BE2C (cell line): ENCODE data around the gene ACBD6.

ENCODE experiments used
- DNase-seq: peaks from one replicate; pipeline ENCODE4 v3.0.0-alpha.2; 2020
- H3K27me3 ChIP-seq: fragments of 250-450 bp; sonication (Bioruptor Pico); 2 replicates; pipeline ENCODE4 v1.5.1; 2020; ENCODE audit warnings: mild to moderate bottlenecking
- H3K36me3 ChIP-seq: fragments of 250-450 bp; sonication (Bioruptor Pico); 2 replicates; pipeline ENCODE4 v1.5.1; 2020; ENCODE audit warnings: mild to moderate bottlenecking
- H3K4me1 ChIP-seq: fragments of 250-450 bp; sonication (Bioruptor Pico); 2 replicates; pipeline ENCODE4 v1.5.1; 2020
- H3K4me3 ChIP-seq: 2 replicates; pipeline ENCODE4 v1.5.1; 2011; ENCODE audit warnings: low read depth, low read length
- H3K9me3 ChIP-seq: fragments of 250-450 bp; sonication (Bioruptor Pico); 2 replicates; pipeline ENCODE4 v1.5.1; 2020
- CTCF ChIP-seq: IDR thresholded peaks from 2 replicates; pipeline ENCODE4 v1.5.1; 2012; ENCODE audit warnings: mild to moderate bottlenecking, low read depth, low read length

Gene ACBD6

GRCh38 chr1:180290265-180291001 is 211.9 kb downstream of the ACBD6 start:
- TF ChIP-seq CTCF = no peak
- H3K27me3 ChIP-seq = no peaks in the 10 kb centered on the region

GRCh38 chr1:180288940-180289339 is 213.4 kb downstream of the ACBD6 start:
- Histone ChIP-seq H3K9me3 (no peaks in the 10 kb centered on the region), H3K27me3 (no peaks in the 10 kb centered on the region), H3K4me3 (no peak overlapping the region), H3K36me3 (no peaks in the 10 kb centered on the region), H3K4me1 (peaks cover 11% of the 10 kb centered on the region)
- no peak for TF ChIP-seq CTCF
- DNase-seq = no peak

More at GRCh38 chr1:180290265-180291001, 211.9 kb downstream of the ACBD6 start:
- no peaks in the 10 kb centered on the region for H3K9me3 ChIP-seq
- H3K4me3 ChIP-seq = no peak overlapping the region
- H3K36me3 ChIP-seq = no peaks in the 10 kb centered on the region
- no peak for DNase-seq
- peaks cover 11% of the 10 kb centered on the region for H3K4me1 ChIP-seq

GRCh38 chr1:180287988-180288705 is 214.2 kb downstream of the ACBD6 start:
- peak; percentile 63 for DNase-seq
- no peaks in the 10 kb centered on the region for H3K36me3 ChIP-seq
- no peaks in the 10 kb centered on the region for H3K27me3 ChIP-seq
- H3K4me1 ChIP-seq = peaks cover 11% of the 10 kb centered on the region
- H3K4me3 ChIP-seq = no peak overlapping the region
- no peak for TF ChIP-seq CTCF
- no peaks in the 10 kb centered on the region for H3K9me3 ChIP-seq

- TF ChIP-seq CTCF = no peak
- Histone ChIP-seq H3K36me3 (no peaks in the 10 kb centered on the region), H3K4me3 (no peak overlapping the region), H3K4me1 (peaks cover 11% of the 10 kb centered on the region), H3K27me3 (no peaks in the 10 kb centered on the region), H3K9me3 (no peaks in the 10 kb centered on the region)
- DNase-seq = no peak
Measured at GRCh38 chr1:180286417-180286816, 216.0 kb downstream of the ACBD6 start.

GRCh38 chr1:180283098-180283497 is 219.3 kb downstream of the ACBD6 start:
- H3K9me3 ChIP-seq = no peaks in the 10 kb centered on the region
- no peak overlapping the region for H3K4me3 ChIP-seq
- DNase-seq = no peak
- H3K4me1 ChIP-seq = peaks cover 9% of the 10 kb centered on the region
- no peaks in the 10 kb centered on the region for H3K36me3 ChIP-seq
- no peaks in the 10 kb centered on the region for H3K27me3 ChIP-seq
- no peak for TF ChIP-seq CTCF

GRCh38 chr1:180282401-180283044 is 219.9 kb downstream of the ACBD6 start:
- no peak for TF ChIP-seq CTCF
- DNase-seq = no peak
- no peaks in the 10 kb centered on the region for H3K27me3 ChIP-seq
- no peaks in the 10 kb centered on the region for H3K36me3 ChIP-seq
- H3K9me3 ChIP-seq = no peaks in the 10 kb centered on the region
- H3K4me3 ChIP-seq = no peak overlapping the region
- peaks cover 7% of the 10 kb centered on the region for H3K4me1 ChIP-seq
